PC-3 (cell line): ENCODE measurements around the gene SMIM10L1. TPM values are rescaled to one million over a fixed set of nuclear protein-coding genes. Genes with fewer than 3 reads are reported as not detected.

Experiments used
- ATAC-seq: fragments of 200-7000 bp; cut with Tn5 transposase; 2 replicates; pipeline ENCODE4 v1.9.1; 2020; ENCODE audit warnings: mild to moderate bottlenecking, moderate library complexity
- BruUV-seq: library from RNA; stranded (reverse); fragments of 400-500 nt; replicated peaks from 2 replicates; lab custom pipeline; 2021; lab: Mats Ljungman, UMichigan
- CTCF ChIA-PET: fragments of 300-600 bp; sonication (Branson Sonifier 250); formaldehyde crosslinking; loops from one replicate; lab custom pipeline; 2022; ENCODE audit warnings: antibody characterized with exemption; lab: Charles Lee
- POLR2A ChIA-PET: fragments of 300-600 bp; sonication (Branson Sonifier 250); formaldehyde crosslinking; loops from one replicate; lab custom pipeline; 2022; ENCODE audit warnings: antibody characterized with exemption; ENCODE audit not compliant: unreplicated experiment; lab: Charles Lee
- DNase-seq: peaks from one replicate; pipeline ENCODE4 v3.0.0-alpha.2; 2015
- H2AFZ ChIP-seq: fragments of 300-600 bp; sonication (generic); 2 replicates; pipeline ENCODE4 v1.6.0; 2016; ENCODE audit warnings: antibody characterized with exemption, low read length
- H3F3A ChIP-seq: fragments of 300-600 bp; sonication (generic); one replicate; pipeline ENCODE4 v1.6.0; 2017; ENCODE audit warnings: antibody characterized with exemption, low read length, control low read depth, mild to moderate bottlenecking; ENCODE audit not compliant: unreplicated experiment
- H3K27ac ChIP-seq: fragments of 300-600 bp; sonication (generic); 2 replicates; pipeline ENCODE4 v1.5.1; 2016; ENCODE audit warnings: mild to moderate bottlenecking, low read length
- H3K27me3 ChIP-seq: fragments of 300-600 bp; sonication (generic); 2 replicates; pipeline ENCODE4 v1.6.1; 2016; ENCODE audit warnings: low read length, mixed read lengths
- H3K36me3 ChIP-seq: fragments of 300-600 bp; sonication (generic); 2 replicates; pipeline ENCODE4 v1.6.1; 2016; ENCODE audit warnings: low read depth, mixed run types, low read length, mixed read lengths
- H3K4me1 ChIP-seq: fragments of 300-600 bp; sonication (generic); 2 replicates; pipeline ENCODE4 v1.5.1; 2016; ENCODE audit warnings: low read length; ENCODE audit not compliant: insufficient read depth
- H3K4me2 ChIP-seq: fragments of 300-600 bp; sonication (generic); 2 replicates; pipeline ENCODE4 v1.6.0; 2016; ENCODE audit warnings: low read length
- H3K4me3 ChIP-seq: fragments of 300-600 bp; sonication (generic); 2 replicates; pipeline ENCODE4 v1.5.1; 2016; ENCODE audit warnings: mild to moderate bottlenecking, low read length, mixed read lengths
- H3K79me2 ChIP-seq: fragments of 300-600 bp; sonication (generic); 2 replicates; pipeline ENCODE4 v1.6.1; 2017; ENCODE audit warnings: low read length, mixed read lengths
- H3K9ac ChIP-seq: fragments of 300-600 bp; sonication (generic); 2 replicates; pipeline ENCODE4 v1.6.0; 2016; ENCODE audit warnings: mild to moderate bottlenecking, low read length
- H3K9me2 ChIP-seq: fragments of 300-600 bp; sonication (generic); replicated peaks from 2 replicates; pipeline ENCODE4 v1.6.1; 2016; ENCODE audit warnings: mixed run types, low read length, mixed read lengths
- H3K9me3 ChIP-seq: fragments of 300-600 bp; sonication (generic); 2 replicates; pipeline ENCODE4 v1.6.1; 2016; ENCODE audit warnings: low read length, mixed read lengths
- H4K20me1 ChIP-seq: fragments of 300-600 bp; sonication (generic); 2 replicates; pipeline ENCODE4 v1.6.1; 2016; ENCODE audit warnings: low read length, mixed read lengths
- CTCF ChIP-seq: fragments of 300-600 bp; sonication (generic); conservative IDR thresholded peaks from 2 replicates; pipeline ENCODE4 v1.5.1; 2017; ENCODE audit warnings: antibody characterized with exemption, low read depth, mild to moderate bottlenecking, low read length
- EZH2 ChIP-seq: fragments of 300-600 bp; sonication (generic); IDR thresholded peaks from one replicate; pipeline ENCODE4 v1.6.1; 2017; ENCODE audit warnings: antibody characterized with exemption, mild to moderate bottlenecking, low read length; ENCODE audit not compliant: unreplicated experiment
- EZH2phosphoT487 ChIP-seq: fragments of 300-600 bp; sonication (generic); IDR thresholded peaks from 2 replicates; pipeline ENCODE4 v1.6.1; 2018; ENCODE audit warnings: mild to moderate bottlenecking, antibody characterized with exemption, low read length, borderline replicate concordance
- intact Hi-C: fragments of 100-400 bp; cut with micrococcal nuclease; formaldehyde crosslinking; loops from 2 replicates; pipeline ENCODE4 v1.9.0; 2023
- total RNA-seq: library from RNA; depleted of rRNA; stranded (reverse); fragments of >200 nt; gene quantifications from 2 replicates; pipeline ENCODE4 v1.2.3, GENCODE V29; 2014

The SMIM10L1 gene
- total RNA-seq, 1 experiment from 2014 or later, result 9.7 TPM

GRCh38 chr12:11178250-11178649, 7.3 kb downstream of the SMIM10L1 start:
- no TSS peak for BruUV-seq
- ChIA-PET CTCF (no interaction called here), POLR2A (no interaction called here)
- ATAC-seq, result no peak
- Histone ChIP-seq H3K27me3 (no peaks in the 10 kb centered on the region), H3K4me1 (peaks cover 3% of the 10 kb centered on the region; the same call in 1 of the 2 replicates), H2AFZ (no peak overlapping the region), H3K36me3 (no peaks in the 10 kb centered on the region), H4K20me1 (peaks cover 2% of the 10 kb centered on the region; the same call in 1 of the 2 replicates), H3K9me2 (no peaks in the 10 kb centered on the region), H3K9ac (no peak overlapping the region), H3K4me2 (no peak overlapping the region), H3F3A (no peaks in the 10 kb centered on the region), H3K9me3 (no peaks in the 10 kb centered on the region), H3K4me3 (no peak overlapping the region), H3K27ac (no peak overlapping the region), H3K79me2 (peaks cover 19% of the 10 kb centered on the region)
- intact Hi-C loops, result no loop called here
- TF ChIP-seq EZH2phosphoT487, result no peak
- DNase-seq, result no peak

GRCh38 chr12:11182529-11182928, 11.5 kb downstream of the SMIM10L1 start:
- TF ChIP-seq EZH2phosphoT487, result no peak
- TF ChIP-seq CTCF, result no peak
- TF ChIP-seq EZH2, result no peak
- no TSS peak for BruUV-seq
- no peaks in the 10 kb centered on the region for H3K27me3 ChIP-seq
- no peaks in the 10 kb centered on the region for H3K79me2 ChIP-seq
- no peak overlapping the region for H3K4me2 ChIP-seq
- no peak overlapping the region for H3K4me3 ChIP-seq
- H3K9me3 ChIP-seq, result no peaks in the 10 kb centered on the region
- H3K4me1 ChIP-seq, result no peaks in the 10 kb centered on the region; the same call in 1 of the 2 replicates
- no peak overlapping the region for H3K9ac ChIP-seq
- H3K9me2 ChIP-seq, result no peaks in the 10 kb centered on the region
- POLR2A ChIA-PET, result no interaction called here
- H3K36me3 ChIP-seq, result no peaks in the 10 kb centered on the region
- no peak overlapping the region for H2AFZ ChIP-seq
- H4K20me1 ChIP-seq, result no peaks in the 10 kb centered on the region
- DNase-seq (no peak), ATAC-seq (no peak)
- CTCF ChIA-PET, result no interaction called here
- intact Hi-C loops, result no loop called here
- H3F3A ChIP-seq, result no peaks in the 10 kb centered on the region
- H3K27ac ChIP-seq, result no peak overlapping the region

- no peaks in the 10 kb centered on the region for H3K9me3 ChIP-seq
- ChIA-PET POLR2A (interaction anchor here (0.6 kb wide), 1 partner anchor 11 kb away, joined by 3 read pairs; no protein-coding TSS in a partner anchor), CTCF (no interaction called here)
- no peaks in the 10 kb centered on the region for H3K27me3 ChIP-seq
- H3F3A ChIP-seq, result no peaks in the 10 kb centered on the region
- DNase-seq (peak; percentile 52), ATAC-seq (peak; percentile 67)
- H2AFZ ChIP-seq, result no peak overlapping the region
- H3K4me2 ChIP-seq, result no peak overlapping the region
- no peak overlapping the region for H3K9ac ChIP-seq
- H3K27ac ChIP-seq, result no peak overlapping the region
- intact Hi-C loops, result no loop called here
- no peak overlapping the region for H3K4me3 ChIP-seq
- no peaks in the 10 kb centered on the region; the same call in 1 of the 2 replicates for H3K4me1 ChIP-seq
- H4K20me1 ChIP-seq, result no peaks in the 10 kb centered on the region
- no peak for TF ChIP-seq EZH2phosphoT487
- TF ChIP-seq CTCF, result no peak
- TF ChIP-seq EZH2, result no peak
- H3K9me2 ChIP-seq, result no peaks in the 10 kb centered on the region
- no TSS peak for BruUV-seq
- H3K36me3 ChIP-seq, result no peaks in the 10 kb centered on the region
- no peaks in the 10 kb centered on the region for H3K79me2 ChIP-seq
Measured at GRCh38 chr12:11183011-11183410, 12.0 kb downstream of the SMIM10L1 start.
